ENCODE data around the gene ZFP30. TPM values are rescaled to one million over a fixed set of nuclear protein-coding genes. Genes with fewer than 3 reads are reported as not detected.

ZFP30 gene
- total and polyA plus RNA-seq, 2 of the 13 experiments (the other 11 are each of a cell fraction or from before 2014, with no cell fraction given), result 3.4 to 19.2 TPM

GRCh38 chr19:37655301-37655688, at the start of gene ZFP30 (continued):
- TF ChIP-seq ZNF510 (CRISPR knock-in tag; IDR thresholded peaks at IDR 0.05; ENCODE audit: low read depth) (no peak), MATR3 (CRISPR knock-in tag; IDR thresholded peaks at IDR 0.05) (no peak), ZNF281 (CRISPR knock-in tag; IDR thresholded peaks at IDR 0.05; ENCODE audit: borderline replicate concordance) (no peak), TOPORS (CRISPR knock-in tag; IDR thresholded peaks at IDR 0.05) (no peak; the same call in 1 of the 2 replicates), RFX1 (IDR thresholded peaks at IDR 0.05) (no peak), ZNF766 (CRISPR knock-in tag; IDR thresholded peaks at IDR 0.05; ENCODE audit: borderline replicate concordance) (no peak)
- TF ChIP-seq, protein P1, sequence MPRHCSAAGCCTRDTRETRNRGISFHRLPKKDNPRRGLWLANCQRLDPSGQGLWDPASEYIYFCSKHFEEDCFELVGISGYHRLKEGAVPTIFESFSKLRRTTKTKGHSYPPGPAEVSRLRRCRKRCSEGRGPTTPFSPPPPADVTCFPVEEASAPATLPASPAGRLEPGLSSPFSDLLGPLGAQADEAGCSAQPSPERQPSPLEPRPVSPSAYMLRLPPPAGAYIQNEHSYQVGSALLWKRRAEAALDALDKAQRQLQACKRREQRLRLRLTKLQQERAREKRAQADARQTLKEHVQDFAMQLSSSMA (CRISPR knock-in tag; IDR thresholded peaks at IDR 0.05), result no peak

DNA sequence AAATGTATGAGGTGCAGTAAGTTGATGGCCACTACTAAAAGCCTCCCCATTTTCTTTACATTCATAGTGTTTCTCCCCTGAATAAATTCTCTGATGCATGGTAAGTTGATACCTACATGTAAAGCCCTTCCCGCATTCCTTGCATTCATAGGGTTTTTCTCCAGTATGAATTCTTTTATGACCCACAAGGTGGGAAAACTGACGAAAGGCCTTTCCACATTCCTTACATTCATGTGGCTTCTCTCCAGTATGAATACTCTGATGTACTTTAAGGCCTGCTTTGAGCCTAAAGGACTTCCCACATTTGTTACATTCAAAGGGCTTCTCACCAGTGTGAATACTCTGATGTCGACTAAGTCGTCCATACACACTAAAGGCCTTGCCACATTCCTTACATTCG, 43.8 kb upstream of the ZFP30 start:
- Histone ChIP-seq H3K4me3 (replicated peaks in 1 of 3; ENCODE audit: insufficient read depth in 1 of 3, low read depth in 2 of 3, low read length in 3 of 3) (no peak overlapping the region), H3K4me1 (ENCODE audit: insufficient read depth, low read length) (no peaks in the 10 kb centered on the region), H3K79me2 (ENCODE audit: insufficient read depth, low read length) (no peaks in the 10 kb centered on the region), H4K20me1 (ENCODE audit: insufficient read depth, low read length) (no peaks in the 10 kb centered on the region), H3K36me3 (replicated peaks in 1 of 2; ENCODE audit: control insufficient read depth in 1 of 2, insufficient read depth in 2 of 2, low read length in 2 of 2) (peaks cover 0 to 8% of the 10 kb centered on the region in 2 experiments; a peak in 3 of 5 replicates), H3K9ac (ENCODE audit: insufficient read depth, low read depth, low read length) (no peak overlapping the region), H3K27me3 (ENCODE audit: control insufficient read depth in 1 of 2, insufficient read depth in 2 of 2, low read length in 2 of 2) (no peaks in the 10 kb centered on the region), H3K4me2 (ENCODE audit: low read depth, low read length) (no peak overlapping the region), H3K27ac (ENCODE audit: extremely low read length, insufficient read depth, low read length) (no peak overlapping the region), H3K9me3 (ENCODE audit: low read length) (no peaks in the 10 kb centered on the region), H2AFZ (ENCODE audit: low read length) (no peak overlapping the region)
- ATAC-seq, result no peak
- FAIRE-seq, result no peak
- BruUV-seq (replicated peaks), result no TSS peak
- 97% methylated on average over 5 of the region's 5 CpGs for WGBS (ENCODE audit: low lambda C conversion rate)
- intact Hi-C loops (cut with micrococcal nuclease; ENCODE audit: unreplicated experiment) (loop anchor here (10.0 kb wide), 1 partner anchor 234 kb away; the partner anchor contains the start of genes ZNF569 and ZNF570), in situ Hi-C loops (cut with HindIII; ENCODE audit: extremely low pct_ligation_motif_present, low pct_unique_long_range_greater_than_20kb) (no loop called here)
- peak; percentile 10 for DNase-seq (ENCODE audit: low spot score)
- ChIA-PET CTCF (ENCODE audit: low intra/inter-chr PET ratio, low total read pairs) (no interaction called here), POLR2A (no interaction called here)
- TF ChIP-seq REST (IDR thresholded peaks at IDR 0.05; ENCODE audit: borderline replicate concordance in 1 of 2, low read depth in 1 of 2, low read length in 2 of 2) (no peak), ARID2 (CRISPR knock-in tag; IDR thresholded peaks at IDR 0.05; ENCODE audit: borderline replicate concordance) (no peak), RNF2 (conservative IDR thresholded peaks at IDR 0.05; ENCODE audit: low read depth) (no peak), CBX1 (IDR thresholded peaks at IDR 0.05; ENCODE audit: low read depth) (no peak), ZNF619 (CRISPR knock-in tag; IDR thresholded peaks at IDR 0.05) (no peak), XRCC5 (optimal IDR thresholded peaks at IDR 0.05; ENCODE audit: low read length) (no peak), ZNF234 (CRISPR knock-in tag; conservative IDR thresholded peaks at IDR 0.05) (no peak), ZNF781 (CRISPR knock-in tag; IDR thresholded peaks at IDR 0.05; ENCODE audit: borderline replicate concordance, not compliant biosample characterization) (no peak), SAP130 (CRISPR knock-in tag; IDR thresholded peaks at IDR 0.05; ENCODE audit: low read depth) (no peak), ZNF124 (CRISPR knock-in tag; IDR thresholded peaks at IDR 0.05) (no peak)
